Ishikawa (cell line): ENCODE results near the gene CCL27.

ENCODE experiments used
- CEBPB ChIP-seq: IDR thresholded peaks from 2 replicates; pipeline ENCODE4 v1.6.1; 2012
- CREB1 ChIP-seq: IDR thresholded peaks from 2 replicates; pipeline ENCODE4 v1.6.1; 2012; ENCODE audit warnings: low read depth
- EP300 ChIP-seq: IDR thresholded peaks from 2 replicates; pipeline ENCODE4 v1.6.1; 2012; ENCODE audit warnings: borderline replicate concordance
- FOXM1 ChIP-seq: IDR thresholded peaks from 2 replicates; pipeline ENCODE4 v1.6.1; 2012; ENCODE audit warnings: low read depth, borderline replicate concordance
- MAX ChIP-seq: IDR thresholded peaks from 2 replicates; pipeline ENCODE4 v1.6.1; 2012
- NFIC ChIP-seq: IDR thresholded peaks from 2 replicates; pipeline ENCODE4 v1.6.1; 2012
- TAF1 ChIP-seq: IDR thresholded peaks from 2 replicates; pipeline ENCODE4 v1.6.1; 2012; ENCODE audit warnings: low read depth, mild to moderate bottlenecking
- TCF12 ChIP-seq: IDR thresholded peaks from 2 replicates; pipeline ENCODE4 v1.6.1; 2012; ENCODE audit warnings: low read depth
- USF1 ChIP-seq: IDR thresholded peaks from 2 replicates; pipeline ENCODE4 v1.6.1; 2012
- TF ChIP-seq, protein P1 (sequence below): IDR thresholded peaks from 2 replicates; pipeline ENCODE4 v1.6.1; 2012; ENCODE audit warnings: low read depth, mild to moderate bottlenecking

GRCh38 chr9:34669809-34670562, 7.5 kb upstream of the CCL27 start:
- TF ChIP-seq NFIC, result no peak
- no peak for TF ChIP-seq CEBPB
- TF ChIP-seq TAF1, result no peak
- no peak for TF ChIP-seq FOXM1
- no peak for TF ChIP-seq CREB1
- TF ChIP-seq, protein P1, sequence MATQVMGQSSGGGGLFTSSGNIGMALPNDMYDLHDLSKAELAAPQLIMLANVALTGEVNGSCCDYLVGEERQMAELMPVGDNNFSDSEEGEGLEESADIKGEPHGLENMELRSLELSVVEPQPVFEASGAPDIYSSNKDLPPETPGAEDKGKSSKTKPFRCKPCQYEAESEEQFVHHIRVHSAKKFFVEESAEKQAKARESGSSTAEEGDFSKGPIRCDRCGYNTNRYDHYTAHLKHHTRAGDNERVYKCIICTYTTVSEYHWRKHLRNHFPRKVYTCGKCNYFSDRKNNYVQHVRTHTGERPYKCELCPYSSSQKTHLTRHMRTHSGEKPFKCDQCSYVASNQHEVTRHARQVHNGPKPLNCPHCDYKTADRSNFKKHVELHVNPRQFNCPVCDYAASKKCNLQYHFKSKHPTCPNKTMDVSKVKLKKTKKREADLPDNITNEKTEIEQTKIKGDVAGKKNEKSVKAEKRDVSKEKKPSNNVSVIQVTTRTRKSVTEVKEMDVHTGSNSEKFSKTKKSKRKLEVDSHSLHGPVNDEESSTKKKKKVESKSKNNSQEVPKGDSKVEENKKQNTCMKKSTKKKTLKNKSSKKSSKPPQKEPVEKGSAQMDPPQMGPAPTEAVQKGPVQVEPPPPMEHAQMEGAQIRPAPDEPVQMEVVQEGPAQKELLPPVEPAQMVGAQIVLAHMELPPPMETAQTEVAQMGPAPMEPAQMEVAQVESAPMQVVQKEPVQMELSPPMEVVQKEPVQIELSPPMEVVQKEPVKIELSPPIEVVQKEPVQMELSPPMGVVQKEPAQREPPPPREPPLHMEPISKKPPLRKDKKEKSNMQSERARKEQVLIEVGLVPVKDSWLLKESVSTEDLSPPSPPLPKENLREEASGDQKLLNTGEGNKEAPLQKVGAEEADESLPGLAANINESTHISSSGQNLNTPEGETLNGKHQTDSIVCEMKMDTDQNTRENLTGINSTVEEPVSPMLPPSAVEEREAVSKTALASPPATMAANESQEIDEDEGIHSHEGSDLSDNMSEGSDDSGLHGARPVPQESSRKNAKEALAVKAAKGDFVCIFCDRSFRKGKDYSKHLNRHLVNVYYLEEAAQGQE, result no peak
- no peak for TF ChIP-seq TCF12
- TF ChIP-seq MAX, result no peak
- TF ChIP-seq EP300, result no peak
- no peak for TF ChIP-seq USF1
